HL-60 (cell line): Measurements from ENCODE around the gene MAGED2.

Source experiments
- DNase-seq, 2 experiments: peaks; one replicate each; pipeline ENCODE4 v3.0.0-alpha.2; 2010 to 2020; ENCODE audit warnings: low read depth in 1 of 2, low spot score in 1 of 2
- H3K27ac ChIP-seq: fragments of 250-450 bp; sonication (Bioruptor Pico); replicated peaks from 2 replicates; pipeline ENCODE4 v1.5.1; 2020; ENCODE audit warnings: mild to moderate bottlenecking, moderate library complexity
- H3K27me3 ChIP-seq: fragments of 250-450 bp; sonication (Bioruptor Pico); 2 replicates; pipeline ENCODE4 v1.5.1; 2021; ENCODE audit warnings: mild to moderate bottlenecking, moderate library complexity; ENCODE audit not compliant: insufficient read depth, poor library complexity, severe bottlenecking
- H3K4me3 ChIP-seq: replicated peaks from 2 replicates; pipeline ENCODE4 v1.5.1; 2011; ENCODE audit warnings: mild to moderate bottlenecking, control low read depth, low read length; ENCODE audit not compliant: insufficient read depth
- GABPA ChIP-seq: IDR thresholded peaks from 2 replicates; pipeline ENCODE4 v1.6.1; 2012; ENCODE audit warnings: low read depth
- POLR2AphosphoS5 ChIP-seq: IDR thresholded peaks from 2 replicates; pipeline ENCODE4 v1.6.1; 2012; ENCODE audit warnings: low read depth
- REST ChIP-seq: IDR thresholded peaks from 2 replicates; pipeline ENCODE4 v1.6.1; 2012; ENCODE audit warnings: low read depth; ENCODE audit not compliant: insufficient replicate concordance
- SPI1 ChIP-seq: IDR thresholded peaks from 2 replicates; pipeline ENCODE4 v1.6.1; 2012; ENCODE audit warnings: low read depth, mild to moderate bottlenecking, borderline replicate concordance
- TF ChIP-seq, protein P1 (sequence below): IDR thresholded peaks from one replicate; pipeline ENCODE4 v1.5.1; 2011; ENCODE audit warnings: low read length, control low read depth, inconsistent platforms; ENCODE audit not compliant: insufficient read depth

MAGED2 gene

GRCh38 chrX:54824195-54824594, 16.6 kb downstream of the MAGED2 start:
- H3K4me3 ChIP-seq = no peak overlapping the region
- no peak overlapping the region for H3K27ac ChIP-seq
- no peak for TF ChIP-seq GABPA
- TF ChIP-seq POLR2AphosphoS5 = no peak
- no peak for TF ChIP-seq REST
- TF ChIP-seq, protein P1, sequence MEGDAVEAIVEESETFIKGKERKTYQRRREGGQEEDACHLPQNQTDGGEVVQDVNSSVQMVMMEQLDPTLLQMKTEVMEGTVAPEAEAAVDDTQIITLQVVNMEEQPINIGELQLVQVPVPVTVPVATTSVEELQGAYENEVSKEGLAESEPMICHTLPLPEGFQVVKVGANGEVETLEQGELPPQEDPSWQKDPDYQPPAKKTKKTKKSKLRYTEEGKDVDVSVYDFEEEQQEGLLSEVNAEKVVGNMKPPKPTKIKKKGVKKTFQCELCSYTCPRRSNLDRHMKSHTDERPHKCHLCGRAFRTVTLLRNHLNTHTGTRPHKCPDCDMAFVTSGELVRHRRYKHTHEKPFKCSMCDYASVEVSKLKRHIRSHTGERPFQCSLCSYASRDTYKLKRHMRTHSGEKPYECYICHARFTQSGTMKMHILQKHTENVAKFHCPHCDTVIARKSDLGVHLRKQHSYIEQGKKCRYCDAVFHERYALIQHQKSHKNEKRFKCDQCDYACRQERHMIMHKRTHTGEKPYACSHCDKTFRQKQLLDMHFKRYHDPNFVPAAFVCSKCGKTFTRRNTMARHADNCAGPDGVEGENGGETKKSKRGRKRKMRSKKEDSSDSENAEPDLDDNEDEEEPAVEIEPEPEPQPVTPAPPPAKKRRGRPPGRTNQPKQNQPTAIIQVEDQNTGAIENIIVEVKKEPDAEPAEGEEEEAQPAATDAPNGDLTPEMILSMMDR = no peak
- TF ChIP-seq SPI1 = no peak
- no peak for DNase-seq
- H3K27me3 ChIP-seq = no peaks in the 10 kb centered on the region

GRCh38 chrX:54824722-54825121, 17.2 kb downstream of the MAGED2 start:
- Histone ChIP-seq H3K27ac (no peak overlapping the region), H3K4me3 (no peak overlapping the region), H3K27me3 (no peaks in the 10 kb centered on the region)
- no peak for TF ChIP-seq REST
- TF ChIP-seq GABPA = no peak
- TF ChIP-seq, protein P1 = no peak
- TF ChIP-seq POLR2AphosphoS5 = no peak
- TF ChIP-seq SPI1 = no peak
- no peak for DNase-seq

- H3K27ac ChIP-seq = no peak overlapping the region
- H3K4me3 ChIP-seq = no peak overlapping the region
- no peaks in the 10 kb centered on the region for H3K27me3 ChIP-seq
- TF ChIP-seq POLR2AphosphoS5 (no peak), SPI1 (no peak), REST (no peak), GABPA (no peak)
- TF ChIP-seq, protein P1 = no peak
- DNase-seq = no peak
Measured at GRCh38 chrX:54825716-54826438, 18.3 kb downstream of the MAGED2 start.
